ENCODE measurements around the gene TTC32. TPM values are rescaled to one million over a fixed set of nuclear protein-coding genes. Genes with fewer than 3 reads are reported as not detected.
"Not testable (repeated sequence)": the region's sequence is repeated elsewhere in the genome, so short reads cannot be mapped to it uniquely, and the experiment has no call there.

TTC32 gene
- 1.7 and 7.0 TPM in 2 replicates for total RNA-seq

DNA sequence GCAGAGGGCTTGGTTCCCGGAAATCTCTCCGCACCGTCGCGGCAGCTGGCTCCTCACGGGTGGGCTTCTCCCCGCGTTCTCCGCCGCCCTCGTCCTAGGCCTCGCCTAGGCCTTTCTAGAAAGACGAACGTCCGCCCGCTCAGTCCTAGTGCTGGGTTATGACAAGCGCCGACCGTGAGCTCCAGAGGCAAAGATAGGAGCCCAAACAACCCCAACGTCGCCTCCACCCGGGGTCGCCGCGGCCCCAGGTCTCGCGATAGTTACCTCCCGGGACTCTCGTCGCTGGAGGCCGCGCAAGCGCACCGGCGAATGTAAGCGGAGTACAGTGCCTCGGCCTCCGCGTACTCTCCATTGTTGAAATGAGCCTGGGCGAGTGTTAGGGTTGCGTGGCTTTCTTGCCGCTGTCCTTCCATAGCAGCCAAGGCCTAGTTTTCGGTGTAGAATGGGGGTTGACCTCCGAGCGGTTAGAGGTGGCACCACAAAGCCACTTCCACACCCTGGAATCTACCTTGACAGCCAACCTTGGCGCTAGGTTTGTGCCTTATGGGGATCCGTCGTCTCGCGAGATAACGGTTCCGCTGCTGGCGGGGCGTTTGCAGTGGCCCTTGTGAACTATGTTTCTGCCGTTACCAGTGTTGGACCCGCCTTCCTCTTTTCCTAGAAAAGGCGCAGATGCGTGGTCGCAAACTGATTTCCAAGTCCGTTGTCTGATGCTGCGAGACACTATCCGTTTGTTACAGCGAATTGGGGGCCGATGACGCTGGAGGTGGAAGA is at the start of gene TTC32:
TSS of gene TTC32 (minus strand) at position 542 of the 774 bp plus-strand sequence. CDS start at position 413, 129 bp downstream.
- peak; percentile 91 for DNase-seq (ENCODE audit: extremely low read depth, low read depth, low spot score)

DNA sequence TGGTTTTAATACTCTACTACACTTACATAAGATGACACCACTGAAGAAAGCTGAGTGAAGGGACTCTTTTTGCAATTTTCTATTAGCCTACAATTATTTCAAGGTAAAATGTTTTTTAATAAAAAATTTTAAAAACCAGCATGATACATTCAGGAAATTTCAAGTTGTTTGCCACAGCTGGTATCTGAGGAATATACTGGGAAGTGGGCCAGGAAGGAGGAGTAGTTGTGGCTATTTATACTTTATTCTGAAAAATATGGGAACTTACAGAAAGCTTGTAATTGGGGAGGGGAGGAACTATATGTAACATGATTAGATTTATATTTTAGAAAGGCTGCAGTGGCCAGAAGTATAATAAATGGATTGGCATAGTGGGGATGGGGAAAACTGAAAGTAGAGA is 47.3 kb upstream of the TTC32 start:
- no peak for DNase-seq (ENCODE audit: extremely low read depth, low read depth, low spot score)

DNA sequence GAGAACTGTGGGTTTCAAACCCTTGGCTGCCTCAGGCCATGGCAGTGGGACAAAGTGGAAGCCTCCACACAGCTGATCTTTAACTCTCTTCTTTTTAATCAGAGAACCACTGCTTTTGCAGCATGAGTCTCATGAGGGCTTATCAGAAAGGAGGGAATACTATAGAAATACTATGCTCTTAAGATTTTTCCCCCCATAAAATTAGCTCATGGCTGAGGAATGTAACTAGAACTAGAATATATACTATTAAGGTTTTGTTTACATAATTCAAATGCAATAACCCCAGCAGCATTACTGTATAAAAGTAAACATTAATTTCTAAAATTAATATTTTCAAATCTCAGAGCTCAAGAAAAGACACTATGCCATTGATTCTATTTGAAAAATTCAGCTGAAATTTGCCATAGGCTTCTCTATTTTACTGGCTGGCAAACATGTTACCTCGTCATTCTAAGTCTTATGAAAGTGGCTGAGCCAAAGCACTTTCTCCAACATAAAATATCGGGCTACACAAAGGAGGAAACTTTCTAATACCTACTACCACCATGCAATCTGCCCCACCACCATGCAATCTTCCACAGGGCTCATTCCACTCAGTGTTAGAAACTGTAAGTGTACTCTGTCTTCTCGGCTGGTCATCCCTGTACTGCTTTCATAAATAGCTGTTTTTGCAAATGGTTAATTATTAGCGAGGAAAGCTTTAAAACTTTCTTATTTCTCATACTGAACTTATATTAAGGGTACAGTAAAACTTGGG is 45.6 kb upstream of the TTC32 start:
- no peak for DNase-seq (ENCODE audit: extremely low read depth, low read depth, low spot score)

DNA sequence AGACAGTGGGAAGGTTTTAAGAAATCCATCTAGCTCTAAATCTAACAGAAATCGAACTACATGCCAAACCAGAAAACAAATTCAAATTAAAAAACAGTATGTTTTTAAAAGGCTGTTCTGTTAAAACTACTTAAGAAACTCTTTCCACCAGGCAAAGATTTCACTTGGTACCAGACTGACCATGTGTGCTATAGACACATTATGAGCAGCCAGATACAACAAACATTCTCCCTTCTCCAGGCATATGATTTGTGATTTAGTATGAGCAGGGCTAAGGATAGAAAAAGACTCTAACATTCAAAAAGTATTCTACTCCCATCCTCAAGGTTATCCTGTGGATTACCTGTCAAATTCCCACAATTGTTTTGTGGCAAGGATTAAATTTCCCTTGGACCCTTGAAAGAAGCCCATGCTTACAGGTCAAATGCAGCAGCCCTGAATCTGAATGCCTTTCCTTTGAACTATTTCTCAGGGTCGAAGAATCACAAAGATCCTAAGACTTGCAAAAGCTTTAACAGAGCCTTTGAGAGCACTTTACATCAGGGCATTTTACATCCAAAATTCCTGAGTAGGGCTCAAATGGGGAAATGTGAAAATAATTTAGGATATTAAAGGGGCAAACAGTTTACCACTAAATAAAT is 42.5 kb upstream of the TTC32 start:
- no peak for DNase-seq (ENCODE audit: extremely low read depth, low read depth, low spot score)

DNA sequence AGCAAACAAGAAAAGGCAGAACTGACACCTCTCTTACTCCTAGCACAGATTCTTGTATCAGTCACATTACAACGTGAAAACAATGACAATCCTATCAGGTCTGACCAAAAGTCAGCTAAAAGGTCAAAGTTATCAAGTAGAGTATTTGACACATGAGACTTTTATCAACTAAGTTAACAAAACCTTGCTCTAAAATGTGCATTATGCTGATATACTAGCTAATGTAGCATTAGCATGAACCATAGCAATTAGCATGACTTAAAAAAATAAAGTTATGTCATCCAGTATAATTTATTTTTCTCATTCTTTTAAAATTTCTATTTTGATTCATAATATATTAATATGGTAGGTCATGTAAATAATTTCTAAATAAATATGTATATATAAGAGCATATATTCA is 41.4 kb upstream of the TTC32 start:
- DNase-seq (ENCODE audit: extremely low read depth, low read depth, low spot score), result no peak

DNA sequence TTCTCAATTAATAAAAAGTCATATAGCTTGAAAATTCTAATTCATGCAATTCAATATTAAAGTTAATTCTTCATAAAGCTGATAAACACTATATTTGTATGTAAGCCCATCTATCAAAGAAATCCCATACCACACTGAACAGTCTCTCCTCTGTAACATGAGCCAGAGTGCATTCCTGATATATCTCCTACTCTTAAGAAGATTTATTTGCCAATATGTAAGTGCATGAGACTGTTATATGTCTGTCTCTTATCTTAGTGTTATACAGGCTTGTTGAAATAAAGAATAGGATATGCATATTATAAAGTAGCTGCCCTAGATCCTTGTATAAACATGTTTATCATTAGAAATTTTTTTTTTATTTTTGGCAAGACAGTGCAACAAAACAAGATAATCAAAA is 40.4 kb upstream of the TTC32 start:
- no peak for DNase-seq (ENCODE audit: extremely low read depth, low read depth, low spot score)

DNA sequence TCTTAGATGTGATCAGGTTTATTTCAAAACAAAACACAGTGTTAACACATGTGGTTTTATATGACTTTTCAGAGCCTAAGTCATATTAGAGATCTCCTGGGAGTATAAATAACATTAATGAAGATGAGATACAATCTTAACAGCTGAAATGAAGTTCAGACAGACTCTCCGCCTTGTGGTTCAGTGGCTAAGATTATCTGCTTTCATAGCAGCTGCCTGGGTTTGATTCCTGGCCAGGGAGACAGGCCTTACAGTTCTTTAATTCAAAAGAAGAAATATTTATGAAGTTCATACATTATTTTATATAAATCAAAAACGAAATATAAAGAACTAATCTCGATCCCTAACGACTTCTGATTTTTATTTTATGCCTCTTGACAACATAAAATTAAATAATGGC is 35.2 kb upstream of the TTC32 start:
- DNase-seq (ENCODE audit: extremely low read depth, low read depth, low spot score), result no peak

DNA sequence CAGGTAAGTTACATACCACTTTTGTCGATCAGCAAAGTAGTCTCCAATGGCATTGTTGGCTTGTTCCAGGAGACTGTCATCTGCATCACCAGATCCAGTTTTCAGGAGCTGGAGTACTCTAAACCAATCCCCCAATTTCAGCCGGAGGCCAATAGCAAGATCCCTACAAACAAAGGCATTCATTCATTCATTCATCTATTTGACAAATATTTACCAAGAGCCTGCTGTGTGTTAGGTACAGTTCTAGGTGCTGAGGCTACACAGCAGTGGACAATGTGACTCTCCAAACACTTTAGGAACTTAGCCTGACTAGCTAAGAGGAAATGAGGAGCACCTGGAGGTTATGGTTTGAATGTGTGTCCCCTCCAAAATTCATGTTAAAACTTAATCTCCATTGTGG is 34.4 kb upstream of the TTC32 start:
- DNase-seq (ENCODE audit: extremely low read depth, low read depth, low spot score), result no peak

DNA sequence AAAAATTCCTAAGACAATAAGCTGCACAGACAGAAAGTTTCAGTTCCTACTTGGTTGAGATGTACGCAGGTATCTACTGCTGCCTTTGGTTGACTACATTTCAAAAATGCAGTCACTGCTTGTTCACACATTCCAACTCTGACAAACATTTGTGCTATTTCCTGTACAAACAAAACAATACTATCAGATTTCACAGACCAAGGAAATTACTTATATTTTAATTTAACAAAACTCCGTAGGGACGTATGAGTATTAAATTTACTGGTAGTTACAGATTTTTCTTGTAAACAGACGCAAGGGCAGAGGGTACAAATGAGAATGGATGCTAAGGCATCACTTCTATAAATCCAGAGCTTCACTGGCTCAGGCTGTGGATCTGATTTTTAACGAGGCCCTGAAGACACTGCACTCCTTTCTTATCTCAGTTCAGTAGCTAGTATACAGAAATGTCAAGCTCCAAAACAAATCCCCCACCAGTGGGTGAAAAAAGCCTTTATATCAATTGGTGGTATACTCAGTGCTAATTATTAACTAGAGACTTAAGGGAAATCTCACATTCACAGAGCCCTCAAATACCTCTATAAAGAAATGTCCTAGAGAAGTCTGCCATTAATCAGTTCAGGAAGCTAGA is 31.7 kb upstream of the TTC32 start:
- DNase-seq (ENCODE audit: extremely low read depth, low read depth, low spot score), result peak; percentile 89

DNA sequence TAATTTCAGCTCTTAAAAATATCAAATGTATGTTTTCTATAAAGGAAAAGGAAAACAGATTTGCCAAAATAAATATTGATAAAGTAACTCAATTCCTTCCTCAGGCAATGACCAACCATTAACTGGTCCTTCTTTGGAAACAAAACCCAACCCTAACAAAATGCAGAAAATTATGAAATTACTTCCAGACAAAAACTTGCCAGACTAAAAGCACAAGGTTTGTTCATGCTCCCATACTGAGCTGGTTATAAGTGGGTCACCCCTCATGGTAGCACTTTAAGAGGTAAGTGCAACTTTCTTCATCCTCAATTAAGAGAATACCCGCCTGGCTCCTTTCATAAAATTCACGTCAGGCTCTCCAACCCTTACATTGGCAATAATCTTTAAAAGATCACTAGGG is 31.1 kb upstream of the TTC32 start:
- no peak for DNase-seq (ENCODE audit: extremely low read depth, low read depth, low spot score)

DNA sequence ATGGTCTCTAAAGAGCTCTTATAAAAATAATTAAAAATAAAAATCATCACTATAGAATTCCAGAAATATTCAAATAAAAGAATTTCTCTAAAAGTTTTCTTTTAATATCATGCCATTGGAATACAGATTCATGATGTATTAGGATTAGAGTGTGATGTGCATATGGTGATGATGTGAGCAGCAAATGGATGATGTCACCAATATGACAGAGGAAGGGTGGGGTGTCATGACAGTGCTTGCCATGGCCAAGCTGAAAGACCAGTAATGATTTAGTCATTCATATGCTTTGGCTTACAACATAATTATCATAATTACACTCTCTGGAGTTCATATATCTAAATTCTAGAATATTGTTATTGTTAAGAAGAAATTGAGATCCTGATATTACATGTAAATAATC is 27.4 kb upstream of the TTC32 start:
- no peak for DNase-seq (ENCODE audit: extremely low read depth, low read depth, low spot score)

DNA sequence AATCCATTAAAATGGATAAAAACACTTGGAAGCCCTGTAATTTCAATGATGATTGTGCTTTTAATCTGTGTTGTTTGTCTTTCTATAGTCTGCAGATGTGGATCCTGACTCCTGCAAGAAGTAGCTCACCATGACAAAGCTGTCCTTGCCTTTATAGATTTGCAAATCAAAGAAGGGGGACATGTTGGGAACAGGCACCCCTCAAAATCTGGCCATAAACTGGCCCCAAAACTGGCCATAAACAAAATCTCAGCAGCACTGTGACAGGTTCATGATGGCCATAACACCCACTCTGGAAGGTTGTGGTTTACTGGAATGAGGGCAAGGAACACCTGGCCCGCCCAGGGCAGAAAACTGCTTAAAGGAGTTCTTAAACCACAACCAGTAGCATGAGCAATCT is 26.0 kb upstream of the TTC32 start:
- DNase-seq (ENCODE audit: extremely low read depth, low read depth, low spot score), result not testable (repeated sequence)

DNA sequence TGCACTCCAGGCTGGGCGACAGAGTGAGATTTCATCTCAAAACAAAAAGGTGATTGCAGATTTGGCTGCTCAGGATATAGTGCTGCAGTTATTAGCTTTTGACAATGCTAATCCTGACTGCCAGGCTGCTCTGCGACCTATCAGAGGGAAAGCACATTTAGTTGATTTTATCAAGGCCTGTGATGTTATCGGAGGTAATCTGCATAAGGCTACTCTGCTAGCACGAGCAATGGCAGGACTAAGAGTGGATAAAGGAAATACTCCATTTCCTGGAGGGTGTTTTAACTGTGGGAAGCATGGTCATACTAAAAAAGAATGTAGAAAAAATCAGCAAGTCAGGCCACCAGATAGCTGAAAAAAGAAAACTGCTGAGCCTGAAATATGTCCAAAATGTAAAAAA is 22.7 kb upstream of the TTC32 start:
- not testable (repeated sequence) for DNase-seq (ENCODE audit: extremely low read depth, low read depth, low spot score)

DNA sequence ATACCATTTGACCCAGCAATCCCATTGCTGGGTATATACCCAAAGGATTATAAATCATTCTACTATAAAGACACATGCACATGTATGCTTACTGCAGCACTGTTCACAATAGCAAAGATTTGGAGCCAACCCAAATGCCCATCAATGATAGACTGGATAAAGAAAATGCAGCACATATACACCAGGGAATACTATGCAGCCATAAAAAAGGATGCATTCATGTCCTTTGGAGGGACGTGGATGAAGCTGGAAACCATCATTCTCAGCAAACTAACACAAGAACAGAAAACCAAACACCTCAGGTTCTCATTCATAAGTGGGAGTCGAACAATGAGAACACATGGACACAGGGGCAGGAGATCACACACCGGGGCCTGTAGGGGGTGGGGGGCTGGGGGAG is 20.4 kb upstream of the TTC32 start:
- DNase-seq (ENCODE audit: extremely low read depth, low read depth, low spot score), result not testable (repeated sequence)

DNA sequence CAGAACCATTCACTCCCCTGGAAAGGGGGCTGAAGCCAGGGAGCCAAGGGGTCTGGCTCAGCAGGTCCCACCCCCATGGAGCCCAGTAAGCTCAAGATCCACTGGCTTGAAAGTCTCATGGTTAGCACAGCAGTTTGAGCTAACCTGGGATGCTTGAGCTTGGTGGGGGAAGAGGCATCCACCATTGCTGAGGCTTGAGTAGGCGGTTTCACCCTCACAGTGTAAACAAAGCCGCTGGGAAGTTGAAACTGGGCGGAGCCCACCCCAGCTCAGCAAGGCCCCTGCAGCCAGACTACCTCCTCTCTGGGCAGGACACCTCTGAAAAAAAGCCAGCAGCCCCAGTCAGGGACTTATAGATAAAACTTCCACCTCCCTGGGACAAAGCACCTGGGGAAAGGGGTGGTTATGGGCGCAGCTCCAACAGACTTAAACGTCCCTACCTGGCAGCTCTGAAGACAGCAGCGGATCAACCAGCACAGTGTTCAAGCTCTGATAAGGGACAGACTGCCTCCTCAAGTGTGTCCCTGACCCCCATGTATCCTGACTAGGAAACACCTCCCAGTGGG is 14.7 kb upstream of the TTC32 start:
- DNase-seq (ENCODE audit: extremely low read depth, low read depth, low spot score), result no peak

DNA sequence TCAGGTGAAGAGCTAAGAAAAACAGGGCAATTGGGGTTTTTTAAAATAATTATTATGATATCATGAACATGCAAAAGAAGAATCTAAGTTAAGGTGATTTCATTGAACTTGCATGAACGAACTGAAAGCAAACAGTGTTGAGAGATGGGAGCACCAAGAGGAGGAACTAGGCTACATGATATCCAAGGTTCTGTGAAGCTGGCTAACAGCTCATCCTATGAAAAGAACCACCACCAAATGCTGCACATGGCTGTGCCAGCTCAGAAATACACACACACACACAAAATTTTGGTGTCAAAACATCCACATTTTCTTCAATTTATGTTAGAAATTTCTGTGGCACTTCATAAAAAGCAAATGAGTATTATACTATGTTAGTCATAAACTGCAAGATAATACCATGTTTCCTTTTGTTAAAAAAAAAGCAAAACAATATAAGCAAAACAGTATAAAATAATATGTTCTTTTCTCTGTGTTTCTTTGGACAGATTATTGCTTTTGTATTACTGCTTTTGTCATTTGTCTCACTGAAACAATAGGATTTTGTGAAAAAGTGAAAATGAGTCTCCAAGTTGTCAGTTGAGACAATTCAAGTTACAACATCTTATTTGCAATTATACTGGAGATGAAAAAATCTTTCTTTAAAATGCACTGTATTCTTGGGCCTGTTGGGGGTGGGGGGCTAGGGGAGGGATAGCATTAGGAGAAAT is 12.6 kb upstream of the TTC32 start:
- no peak for DNase-seq (ENCODE audit: extremely low read depth, low read depth, low spot score)

DNA sequence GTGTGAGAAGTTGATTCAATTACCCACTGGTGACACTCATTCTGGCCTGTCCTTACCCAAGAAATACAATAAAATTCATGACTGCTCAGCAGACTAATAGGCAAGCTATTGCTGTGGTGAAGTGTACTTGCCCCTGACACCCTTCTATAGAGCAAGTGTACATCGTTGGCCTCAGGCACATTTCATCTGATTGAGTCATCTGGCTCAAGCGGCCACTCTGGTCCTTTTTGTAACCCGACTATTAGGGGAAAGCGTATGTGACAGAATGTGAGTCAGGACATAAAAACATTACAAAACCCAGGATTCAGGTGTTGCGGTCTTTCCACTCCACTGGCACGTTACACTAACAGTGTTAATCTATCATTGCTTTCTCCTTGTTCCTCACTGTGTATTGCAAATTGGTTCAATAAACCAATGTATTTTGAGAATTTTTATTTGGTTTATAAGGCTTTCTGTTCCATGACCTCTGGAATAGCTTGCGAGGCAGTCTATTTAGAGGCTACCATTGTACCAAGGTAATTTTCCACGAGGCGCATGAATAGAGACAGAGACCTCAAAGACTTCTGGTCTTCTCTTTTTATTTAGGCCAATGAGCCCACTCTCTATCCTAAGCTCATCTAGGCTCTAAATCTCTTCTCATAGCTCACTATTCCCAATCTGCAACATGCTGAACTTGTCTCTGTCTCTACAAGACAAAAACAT is 10.2 kb upstream of the TTC32 start:
- DNase-seq (ENCODE audit: extremely low read depth, low read depth, low spot score), result no peak

DNA sequence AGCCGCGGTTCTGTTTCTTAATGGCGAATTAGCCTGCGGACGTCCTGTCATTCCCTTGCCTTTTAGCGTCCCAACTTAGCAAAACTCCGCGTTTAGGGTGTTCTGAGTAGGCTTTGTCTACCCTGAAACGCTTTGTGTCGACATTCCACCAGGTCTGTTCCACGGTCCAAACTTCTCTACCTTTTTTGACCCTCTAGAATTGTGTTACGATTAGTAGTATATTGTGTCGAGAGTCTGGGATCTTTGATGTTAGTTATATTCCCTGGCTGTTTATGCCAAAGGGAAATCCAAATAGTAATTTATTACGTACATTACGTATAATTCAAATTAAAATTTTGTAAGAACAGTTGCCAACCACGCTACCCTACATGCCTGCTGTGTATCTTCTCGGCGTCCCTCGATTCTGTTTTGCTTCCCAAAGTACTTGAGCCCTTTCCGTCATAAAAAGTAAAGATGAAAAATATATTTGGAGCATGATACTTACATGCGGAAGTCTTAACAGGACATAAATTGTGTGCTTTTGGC is 495 bp upstream of the TTC32 start:
- DNase-seq (ENCODE audit: extremely low read depth, low read depth, low spot score), result no peak

DNA sequence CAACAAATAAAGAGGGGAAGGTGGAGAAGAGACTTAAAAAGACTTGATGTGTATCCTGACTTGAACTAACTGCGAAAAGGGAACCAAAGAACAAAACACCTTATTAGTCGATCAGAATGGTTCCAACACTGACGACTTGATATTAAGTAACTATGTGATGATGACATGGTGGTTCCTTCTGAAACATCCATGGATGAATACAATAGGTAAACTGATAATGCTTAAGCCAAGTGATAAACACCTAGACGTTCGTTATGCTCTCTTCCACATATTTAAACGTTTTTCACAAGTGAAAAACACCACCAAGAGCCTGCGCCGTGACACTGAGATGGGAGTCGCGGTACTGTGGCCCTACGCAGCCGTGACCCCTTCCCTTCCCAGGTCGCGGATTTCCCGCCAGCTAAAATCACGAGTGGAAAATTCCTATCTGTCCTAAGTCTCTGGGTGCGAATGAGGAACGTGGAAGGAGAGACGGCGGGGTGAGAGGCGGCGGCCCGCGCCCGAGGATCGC is 797 bp downstream of the TTC32 start:
- peak; percentile 23 for DNase-seq (ENCODE audit: extremely low read depth, low read depth, low spot score)

All from glomerular endothelial cell (primary cell).